Naive thymus-derived CD4-positive, alpha-beta T cell (primary cell): Measurements from ENCODE around the gene IL1R1. TPM values are rescaled to one million over a fixed set of nuclear protein-coding genes. Genes with fewer than 3 reads are reported as not detected.

Experiments
- ATAC-seq: fragments of 150-1000 bp; cut with Tn5 transposase; 2 replicates; pipeline ENCODE4 v1.10.0; 2021; ENCODE audit warnings: mild to moderate bottlenecking, moderate library complexity
- CTCF ChIA-PET: fragments of 350-600 bp; sonication (Branson Sonifier 250); formaldehyde crosslinking; loops from one replicate; lab custom pipeline; 2021; ENCODE audit warnings: antibody characterized with exemption; lab: Charles Lee
- POLR2A ChIA-PET: fragments of 350-600 bp; sonication (Branson Sonifier 250); formaldehyde crosslinking; loops from one replicate; lab custom pipeline; 2021; ENCODE audit warnings: antibody characterized with exemption, inconsistent platforms; lab: Charles Lee
- DNase-seq, 9 donors: peaks; one replicate each; pipeline versions ENCODE4 v3.0.0 to v3.0.0-alpha.2; 2020 to 2022; ENCODE audit warnings: mixed read lengths in 1 of 9
- H3K27ac ChIP-seq: one replicate; pipeline ENCODE4 v1.7.0; 2013; ENCODE audit warnings: mild to moderate bottlenecking, low read depth, low read length, moderate library complexity
- H3K27me3 ChIP-seq, 2 donors: one replicate each; pipeline ENCODE4 v1.7.0; 2013; ENCODE audit warnings: low read length in 2 of 2, mild to moderate bottlenecking in 2 of 2, moderate library complexity in 2 of 2; ENCODE audit not compliant: control insufficient read depth in 2 of 2, insufficient read depth in 2 of 2
- H3K36me3 ChIP-seq, 3 experiments: 1 replicate in 2 of 3; 2 replicates in 1 of 3; pipeline ENCODE4 v1.7.0; 2013; ENCODE audit warnings: low read length in 3 of 3, mild to moderate bottlenecking in 3 of 3, moderate library complexity in 1 of 3; ENCODE audit not compliant: insufficient read depth in 3 of 3, control insufficient read depth in 2 of 3
- H3K4me1 ChIP-seq, 2 donors: one replicate each; pipeline ENCODE4 v1.7.0; 2013; ENCODE audit warnings: low read length in 2 of 2, mild to moderate bottlenecking in 2 of 2, moderate library complexity in 1 of 2; ENCODE audit not compliant: control insufficient read depth in 2 of 2, insufficient read depth in 2 of 2
- H3K4me3 ChIP-seq: 2 replicates; pipeline ENCODE4 v1.7.0; 2013; ENCODE audit warnings: mild to moderate bottlenecking, low read length
- H3K9me3 ChIP-seq, 3 experiments: 1 replicate in 2 of 3; 2 replicates in 1 of 3; pipeline ENCODE4 v1.7.0; 2013; ENCODE audit warnings: low read length in 3 of 3; ENCODE audit not compliant: control insufficient read depth in 2 of 3
- H3K27ac Mint-ChIP-seq, 9 donors: one replicate each; pipeline ENCODE4 v1.8.0; 2020 to 2022; ENCODE audit warnings: mixed read lengths in 9 of 9, mild to moderate bottlenecking in 8 of 9, moderate library complexity in 5 of 9, inconsistent platforms in 2 of 9
- H3K27me3 Mint-ChIP-seq, 5 donors: one replicate each; pipeline ENCODE4 v1.8.0; 2021 to 2022; ENCODE audit warnings: mixed read lengths in 5 of 5, mild to moderate bottlenecking in 1 of 5
- H3K36me3 Mint-ChIP-seq, 5 donors: one replicate each; pipeline ENCODE4 v1.8.0; 2020 to 2022; ENCODE audit warnings: mixed read lengths in 5 of 5, mild to moderate bottlenecking in 3 of 5, inconsistent platforms in 1 of 5
- H3K4me1 Mint-ChIP-seq, 7 donors: one replicate each; pipeline ENCODE4 v1.8.0; 2020 to 2022; ENCODE audit warnings: mixed read lengths in 7 of 7, mild to moderate bottlenecking in 3 of 7, inconsistent platforms in 1 of 7
- H3K4me3 Mint-ChIP-seq, 10 donors: one replicate each; pipeline ENCODE4 v1.8.0; 2020 to 2022; ENCODE audit warnings: mild to moderate bottlenecking in 10 of 10, mixed read lengths in 10 of 10, moderate library complexity in 6 of 10, inconsistent platforms in 2 of 10
- H3K9me3 Mint-ChIP-seq, 11 donors: one replicate each; pipeline ENCODE4 v1.8.0; 2020 to 2022; ENCODE audit warnings: mixed read lengths in 11 of 11, mild to moderate bottlenecking in 4 of 11, inconsistent platforms in 1 of 11, moderate library complexity in 1 of 11
- intact Hi-C, 2 donors: fragments of 100-400 bp; cut with micrococcal nuclease; formaldehyde crosslinking; loops; one replicate each; pipeline ENCODE4 v1.15.1; 2023
- polyA plus RNA-seq, 2 donors: library from polyadenylated mRNA; unstranded; fragments of 300-500 nt; fragmentation: Illumina TruSeq; gene quantifications; one replicate each; pipeline ENCODE4 v1.2.3, GENCODE V29; 2021
- total RNA-seq, 6 experiments: library from RNA in 5 of 6; stranded (reverse) in 5 of 6; gene quantifications; 1 replicate in 5 of 6; 2 replicates in 1 of 6; pipeline ENCODE4 v1.2.3 and lab custom pipeline; 2021 to 2026

The IL1R1 gene
- total and polyA plus RNA-seq, 7 experiments from 2014 or later = 0.17 to 1.5 (median 0.54) TPM; not detected in 2

DNA sequence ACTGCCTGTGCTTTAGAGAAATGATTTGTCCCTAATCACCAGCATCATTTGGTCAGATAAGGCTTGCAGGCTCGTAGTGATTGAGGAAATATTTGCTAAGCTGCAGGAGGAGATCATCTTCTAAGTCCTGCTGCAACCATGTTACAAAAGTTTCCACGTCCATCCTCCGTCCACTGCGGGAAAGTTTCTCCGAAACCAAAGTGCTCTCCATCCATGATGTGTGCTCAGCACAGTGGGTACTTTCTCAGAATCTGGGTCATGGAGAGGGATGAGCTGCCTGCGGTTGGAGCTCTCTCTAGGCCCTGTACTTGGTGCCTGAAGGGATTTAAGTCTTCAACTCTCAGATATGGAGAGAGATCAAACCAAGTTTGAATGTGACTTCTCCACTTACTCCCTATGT, 83.6 kb downstream of the IL1R1 start:
- Histone ChIP-seq H3K36me3 (no peaks in the 10 kb centered on the region), H3K27ac (no peak overlapping the region), H3K9me3 (no peaks in the 10 kb centered on the region), H3K4me1 (peaks cover 3 to 7% of the 10 kb centered on the region in 2 donors), H3K27me3 (no peaks in the 10 kb centered on the region), H3K4me3 (no peak overlapping the region)
- ATAC-seq (no peak), DNase-seq (no peak)
- ChIA-PET POLR2A (no interaction called here), CTCF (interaction anchor here (0.5 kb wide), 1 partner anchor 1042 kb away, joined by 3 read pairs; no protein-coding TSS in a partner anchor)
- Mint-ChIP-seq H3K4me1 (peaks cover 10 to 51% (median 13%) of the 10 kb centered on the region in 7 donors), H3K9me3 (peaks cover 0 to 8% (median 0%) of the 10 kb centered on the region in 11 donors), H3K27ac (peak overlapping the region in 2 of 9 donors; percentile 74 to 84), H3K4me3 (peak overlapping the region in 1 of 10 donors; percentile 31), H3K27me3 (peaks cover 0 to 5% (median 0%) of the 10 kb centered on the region in 5 donors), H3K36me3 (peaks cover 0 to 24% (median 0%) of the 10 kb centered on the region in 5 donors)
- intact Hi-C loops = no loop called here

DNA sequence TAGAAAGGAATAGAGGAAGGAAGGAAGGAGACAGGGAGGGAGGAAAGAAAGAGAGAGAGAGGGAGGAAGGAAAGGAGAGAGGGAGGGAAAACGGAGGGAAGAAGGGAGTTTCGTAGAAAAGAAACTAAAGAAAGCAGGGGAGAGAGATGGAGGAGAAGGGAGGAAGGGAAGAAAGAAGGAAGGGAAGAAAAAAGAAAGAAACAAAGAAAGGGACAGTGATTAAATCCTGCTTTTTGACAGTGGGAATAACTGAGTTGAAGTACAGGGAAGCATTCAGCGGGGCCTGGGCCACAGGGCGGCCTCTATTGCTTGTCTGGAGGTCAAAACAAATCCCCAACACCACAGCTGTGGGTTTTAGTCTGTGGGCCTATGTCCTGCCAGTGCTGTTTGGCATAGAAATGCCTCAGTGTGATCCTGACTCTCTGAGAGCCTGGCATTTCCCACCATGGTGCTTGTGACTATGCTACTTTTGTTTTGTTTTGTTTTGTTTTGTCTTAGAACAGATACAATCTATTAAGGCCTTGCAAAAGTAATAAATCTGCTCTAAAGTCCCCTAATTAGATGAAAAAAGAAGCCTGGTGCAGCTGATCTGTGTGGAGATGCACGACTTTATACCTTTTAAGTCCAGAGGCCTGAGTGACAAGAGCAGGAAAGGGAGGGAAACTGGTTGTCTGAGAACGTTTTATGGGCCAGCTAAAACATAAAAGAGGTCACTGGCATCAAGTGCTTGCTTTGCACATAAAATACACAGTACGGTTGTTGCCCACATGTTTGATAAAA, 84.3 kb downstream of the IL1R1 start:
- Histone ChIP-seq H3K4me1 (peaks cover 3 to 7% of the 10 kb centered on the region in 2 donors), H3K9me3 (no peaks in the 10 kb centered on the region), H3K4me3 (no peak overlapping the region), H3K27me3 (no peaks in the 10 kb centered on the region), H3K27ac (no peak overlapping the region), H3K36me3 (no peaks in the 10 kb centered on the region)
- H3K9me3 Mint-ChIP-seq = peaks cover 0 to 8% (median 0%) of the 10 kb centered on the region in 11 donors
- peaks cover 0 to 24% (median 0%) of the 10 kb centered on the region in 5 donors for H3K36me3 Mint-ChIP-seq
- intact Hi-C loops = no loop called here
- H3K27me3 Mint-ChIP-seq = peaks cover 0 to 9% (median 0%) of the 10 kb centered on the region in 5 donors
- ATAC-seq (no peak), DNase-seq (no peak)
- POLR2A ChIA-PET = no interaction called here
- peak overlapping the region in 1 of 10 donors; percentile 31 for H3K4me3 Mint-ChIP-seq
- peaks cover 10 to 51% (median 13%) of the 10 kb centered on the region in 7 donors for H3K4me1 Mint-ChIP-seq
- peak overlapping the region in 4 of 9 donors; percentile 42 to 85 (median 65) for H3K27ac Mint-ChIP-seq
- CTCF ChIA-PET = interaction anchor here (0.5 kb wide), 1 partner anchor 1042 kb away, joined by 3 read pairs; no protein-coding TSS in a partner anchor

DNA sequence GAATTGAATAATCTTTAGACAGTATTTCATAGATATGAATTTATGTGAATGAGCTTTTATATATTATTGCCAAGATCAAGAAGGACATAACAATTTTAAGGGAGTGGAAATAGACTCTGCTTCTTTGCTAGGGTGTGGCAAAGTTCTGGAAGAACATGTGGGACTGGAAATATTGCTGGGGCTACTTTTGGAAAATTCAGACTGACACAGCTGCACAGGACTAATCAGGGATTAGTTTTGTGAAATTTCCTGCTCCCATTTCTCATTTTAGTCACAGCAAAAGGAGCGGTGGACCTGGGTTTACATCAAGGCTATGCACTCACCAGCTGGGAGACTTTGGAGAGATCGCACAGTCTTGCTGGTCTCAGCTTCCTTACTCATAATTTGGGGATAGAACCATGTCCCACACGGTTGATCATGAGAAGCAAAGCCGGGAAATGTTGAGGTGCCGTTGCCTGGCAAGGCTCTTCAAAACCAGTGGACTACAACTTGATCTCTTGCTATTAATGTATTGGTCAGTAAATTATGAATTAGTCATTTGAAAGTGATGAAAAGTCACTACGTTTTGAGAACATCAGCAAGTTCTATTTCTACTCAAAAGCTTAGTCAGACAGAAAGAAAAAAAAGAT, 86.7 kb downstream of the IL1R1 start:
- Histone ChIP-seq H3K27me3 (no peaks in the 10 kb centered on the region), H3K4me1 (peaks cover 3 to 7% of the 10 kb centered on the region in 2 donors), H3K9me3 (no peaks in the 10 kb centered on the region), H3K4me3 (no peak overlapping the region), H3K27ac (no peak overlapping the region), H3K36me3 (no peaks in the 10 kb centered on the region)
- Mint-ChIP-seq H3K27me3 (peaks cover 0 to 4% (median 0%) of the 10 kb centered on the region in 5 donors), H3K9me3 (peaks cover 0 to 3% (median 0%) of the 10 kb centered on the region in 11 donors), H3K36me3 (peaks cover 0 to 19% (median 0%) of the 10 kb centered on the region in 5 donors), H3K4me1 (peaks cover 10 to 56% (median 13%) of the 10 kb centered on the region in 7 donors), H3K4me3 (no peak overlapping the region), H3K27ac (no peak overlapping the region)
- intact Hi-C loops = no loop called here
- ChIA-PET CTCF (no interaction called here), POLR2A (no interaction called here)
- DNase-seq = no peak
- ATAC-seq = no peak

Other genes starting within 250 kb of the IL1R1 start
- 1 to 10 TPM in 2 of 5 experiments, under 1 TPM in 1, not detected in 2; 0.40 to 2.7 (median 1.3) TPM for gene IL1R2, start 150.8 kb upstream of the IL1R1 start, total RNA-seq
- not detected for gene IL1R2, start 150.8 kb upstream of the IL1R1 start, polyA plus RNA-seq
- under 1 TPM in 2 of 5 experiments, not detected in 3; 0.15 to 0.21 TPM for gene IL1RL2, start 44.3 kb downstream of the IL1R1 start, total RNA-seq
- gene IL1RL2, start 44.3 kb downstream of the IL1R1 start, polyA plus RNA-seq = not detected
- 1 to 10 TPM in 2 of 5 experiments, under 1 TPM in 1, not detected in 2; 0.48 to 7.9 (median 4.9) TPM for gene IL1RL1, start 168.8 kb downstream of the IL1R1 start, total RNA-seq
- gene IL1RL1, start 168.8 kb downstream of the IL1R1 start, polyA plus RNA-seq = not detected
- 10 to 100 TPM in 1 of 5 experiments, 1 to 10 TPM in 4; 2.1 to 52.8 (median 5.3) TPM for gene IL18R1, start 213.1 kb downstream of the IL1R1 start, total RNA-seq
- 1 to 10 TPM in 1 of 2 donors, under 1 TPM in 1; 0.77 to 2.0 TPM for gene IL18R1, start 213.1 kb downstream of the IL1R1 start, polyA plus RNA-seq